HL-60 (cell line): ENCODE data around the gene GAS6.

Experiments
- GABPA ChIP-seq: IDR thresholded peaks from 2 replicates; pipeline ENCODE4 v1.6.1; 2012; ENCODE audit warnings: low read depth
- POLR2AphosphoS5 ChIP-seq: IDR thresholded peaks from 2 replicates; pipeline ENCODE4 v1.6.1; 2012; ENCODE audit warnings: low read depth
- REST ChIP-seq: IDR thresholded peaks from 2 replicates; pipeline ENCODE4 v1.6.1; 2012; ENCODE audit warnings: low read depth; ENCODE audit not compliant: insufficient replicate concordance
- TF ChIP-seq, protein P1 (sequence below): IDR thresholded peaks from one replicate; pipeline ENCODE4 v1.5.1; 2011; ENCODE audit warnings: low read length, control low read depth, inconsistent platforms; ENCODE audit not compliant: insufficient read depth

- TF ChIP-seq, protein P1, sequence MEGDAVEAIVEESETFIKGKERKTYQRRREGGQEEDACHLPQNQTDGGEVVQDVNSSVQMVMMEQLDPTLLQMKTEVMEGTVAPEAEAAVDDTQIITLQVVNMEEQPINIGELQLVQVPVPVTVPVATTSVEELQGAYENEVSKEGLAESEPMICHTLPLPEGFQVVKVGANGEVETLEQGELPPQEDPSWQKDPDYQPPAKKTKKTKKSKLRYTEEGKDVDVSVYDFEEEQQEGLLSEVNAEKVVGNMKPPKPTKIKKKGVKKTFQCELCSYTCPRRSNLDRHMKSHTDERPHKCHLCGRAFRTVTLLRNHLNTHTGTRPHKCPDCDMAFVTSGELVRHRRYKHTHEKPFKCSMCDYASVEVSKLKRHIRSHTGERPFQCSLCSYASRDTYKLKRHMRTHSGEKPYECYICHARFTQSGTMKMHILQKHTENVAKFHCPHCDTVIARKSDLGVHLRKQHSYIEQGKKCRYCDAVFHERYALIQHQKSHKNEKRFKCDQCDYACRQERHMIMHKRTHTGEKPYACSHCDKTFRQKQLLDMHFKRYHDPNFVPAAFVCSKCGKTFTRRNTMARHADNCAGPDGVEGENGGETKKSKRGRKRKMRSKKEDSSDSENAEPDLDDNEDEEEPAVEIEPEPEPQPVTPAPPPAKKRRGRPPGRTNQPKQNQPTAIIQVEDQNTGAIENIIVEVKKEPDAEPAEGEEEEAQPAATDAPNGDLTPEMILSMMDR, result no peak
- TF ChIP-seq POLR2AphosphoS5, result no peak
- TF ChIP-seq REST, result no peak
- TF ChIP-seq GABPA, result no peak
Observed at GRCh38 chr13:113862191-113862930, 1.5 kb downstream of the GAS6 start.
